ENCODE data around the gene KRTAP1-4.
"Not testable (repeated sequence)": the region's sequence is repeated elsewhere in the genome, so short reads cannot be mapped to it uniquely, and the experiment has no call there.

DNA sequence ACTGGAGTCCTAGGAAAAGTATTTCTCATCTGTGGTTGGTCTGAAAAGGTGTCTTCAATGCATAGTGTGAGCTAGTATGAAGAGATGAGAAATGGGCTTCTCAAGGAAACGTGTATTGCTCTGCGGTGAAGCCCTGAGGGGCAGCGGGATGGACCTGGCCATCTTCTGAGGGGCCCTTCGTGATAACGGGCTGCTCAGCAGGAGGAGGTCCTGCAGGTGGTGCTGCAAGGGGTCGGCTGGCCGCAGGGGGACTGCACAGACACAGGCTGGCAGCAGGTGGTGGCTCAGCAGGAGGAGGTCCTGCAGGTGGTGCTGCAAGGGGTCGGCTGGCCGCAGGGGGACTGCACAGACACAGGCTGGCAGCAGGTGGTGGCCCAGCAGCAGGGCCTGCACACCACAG lies 24.6 kb upstream of the KRTAP1-4 start:
- TF ChIP-seq POLR2A (IDR thresholded peaks at IDR 0.05): not testable (repeated sequence)
- TF ChIP-seq, protein P1, sequence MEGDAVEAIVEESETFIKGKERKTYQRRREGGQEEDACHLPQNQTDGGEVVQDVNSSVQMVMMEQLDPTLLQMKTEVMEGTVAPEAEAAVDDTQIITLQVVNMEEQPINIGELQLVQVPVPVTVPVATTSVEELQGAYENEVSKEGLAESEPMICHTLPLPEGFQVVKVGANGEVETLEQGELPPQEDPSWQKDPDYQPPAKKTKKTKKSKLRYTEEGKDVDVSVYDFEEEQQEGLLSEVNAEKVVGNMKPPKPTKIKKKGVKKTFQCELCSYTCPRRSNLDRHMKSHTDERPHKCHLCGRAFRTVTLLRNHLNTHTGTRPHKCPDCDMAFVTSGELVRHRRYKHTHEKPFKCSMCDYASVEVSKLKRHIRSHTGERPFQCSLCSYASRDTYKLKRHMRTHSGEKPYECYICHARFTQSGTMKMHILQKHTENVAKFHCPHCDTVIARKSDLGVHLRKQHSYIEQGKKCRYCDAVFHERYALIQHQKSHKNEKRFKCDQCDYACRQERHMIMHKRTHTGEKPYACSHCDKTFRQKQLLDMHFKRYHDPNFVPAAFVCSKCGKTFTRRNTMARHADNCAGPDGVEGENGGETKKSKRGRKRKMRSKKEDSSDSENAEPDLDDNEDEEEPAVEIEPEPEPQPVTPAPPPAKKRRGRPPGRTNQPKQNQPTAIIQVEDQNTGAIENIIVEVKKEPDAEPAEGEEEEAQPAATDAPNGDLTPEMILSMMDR (IDR thresholded peaks at IDR 0.05): not testable (repeated sequence)

All from sigmoid colon (tissue), 3 donors.